Measurements from ENCODE around the gene CLECL1.
"Not testable (repeated sequence)": the region's sequence is repeated elsewhere in the genome, so short reads cannot be mapped to it uniquely, and the experiment has no call there.

Gene CLECL1

GRCh38 chr12:9721394-9722092, 11.4 kb downstream of the CLECL1 start:
- DNase-seq, result no peak

GRCh38 chr12:9719790-9720189, 13.1 kb downstream of the CLECL1 start:
- DNase-seq, result peak in 2 of 58 donors; percentile 25 to 45

GRCh38 chr12:9718968-9719367, 13.9 kb downstream of the CLECL1 start:
- DNase-seq, result no peak

- no peak for DNase-seq
Measured at GRCh38 chr12:9717070-9717925, 15.6 kb downstream of the CLECL1 start.

DNA sequence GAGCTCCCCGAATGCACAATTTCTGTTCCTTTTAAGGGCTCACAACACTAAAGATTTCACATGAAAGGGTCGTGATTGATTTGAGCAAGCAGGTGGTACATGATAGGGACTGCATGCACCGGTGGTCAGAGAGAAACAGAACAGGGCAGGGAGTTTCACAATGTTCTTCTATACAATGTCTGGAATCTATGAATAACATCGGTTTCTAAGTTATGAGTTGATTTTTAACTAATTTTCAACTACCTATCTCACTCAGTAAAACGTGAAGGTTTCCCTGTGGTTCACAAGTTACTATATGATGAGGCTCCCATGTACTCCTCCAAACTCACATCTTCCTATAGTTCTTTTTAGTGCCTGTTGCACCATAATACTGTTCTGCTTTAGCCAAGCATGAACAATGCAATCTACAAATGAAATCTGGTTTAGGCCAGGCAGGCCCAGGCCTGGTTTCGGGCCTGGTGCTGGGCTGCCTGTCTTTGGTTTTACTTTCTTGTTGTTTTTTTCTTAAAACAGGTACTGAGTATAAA, 19.8 kb downstream of the CLECL1 start:
- not testable (repeated sequence) for DNase-seq

- DNase-seq, result no peak
Measured at GRCh38 chr12:9711664-9712063, 21.2 kb downstream of the CLECL1 start.

DNA sequence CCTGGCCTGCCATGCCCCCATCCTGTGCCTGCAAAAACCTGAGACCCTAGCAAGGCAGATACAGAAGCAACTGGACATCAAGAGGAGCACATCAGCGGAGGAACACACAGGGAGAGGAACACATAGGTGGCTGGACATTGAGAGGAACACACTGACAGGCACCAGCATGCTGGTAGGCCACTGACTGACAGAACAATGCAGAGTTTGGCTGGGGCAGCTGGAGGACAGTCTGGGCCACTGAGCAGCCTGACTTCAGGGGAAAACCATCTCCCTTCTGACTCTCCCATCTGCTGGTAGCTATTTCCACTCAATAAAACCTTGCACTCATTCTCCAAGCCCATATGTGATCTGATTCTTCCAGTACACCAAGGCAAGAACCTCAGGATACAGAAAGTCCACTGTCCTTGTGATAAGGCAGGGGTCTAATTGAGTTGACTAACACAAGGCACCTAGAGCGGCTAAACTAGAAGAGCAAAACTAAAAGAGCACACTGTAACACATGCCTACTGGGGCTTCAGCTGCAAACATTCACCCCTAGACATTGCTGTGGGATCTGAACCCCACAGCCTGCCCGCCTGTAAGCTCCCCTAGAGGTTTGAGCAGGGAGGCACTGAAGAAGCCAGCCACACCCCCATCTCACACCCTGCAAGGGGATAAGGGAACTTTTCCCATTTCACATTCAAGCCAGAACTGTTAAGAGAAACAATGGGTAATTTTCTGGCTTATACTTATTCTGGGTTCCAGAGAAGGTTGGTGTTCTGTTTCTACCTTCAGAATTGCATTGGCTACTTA, 22.1 kb downstream of the CLECL1 start:
- DNase-seq, result no peak

DNA sequence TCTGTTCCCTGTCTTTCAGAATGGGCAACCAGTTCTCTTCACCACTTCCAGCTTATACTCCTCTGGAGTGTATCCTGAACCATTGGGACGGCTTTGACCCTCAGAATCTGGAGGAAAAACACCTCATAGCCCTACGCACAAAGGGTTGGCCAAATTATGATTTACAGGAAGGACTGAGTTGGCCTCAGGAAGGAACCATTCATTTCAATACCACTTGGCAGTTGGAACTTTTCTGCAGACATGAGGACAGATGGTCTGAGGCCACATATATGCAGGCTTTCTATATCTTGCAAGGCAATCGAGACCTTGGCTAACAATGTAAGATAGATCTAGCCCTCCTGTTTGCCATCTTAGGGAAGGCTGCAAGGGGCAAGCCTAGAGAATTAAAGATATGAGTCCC, 24.0 kb downstream of the CLECL1 start:
- no peak for DNase-seq

DNA sequence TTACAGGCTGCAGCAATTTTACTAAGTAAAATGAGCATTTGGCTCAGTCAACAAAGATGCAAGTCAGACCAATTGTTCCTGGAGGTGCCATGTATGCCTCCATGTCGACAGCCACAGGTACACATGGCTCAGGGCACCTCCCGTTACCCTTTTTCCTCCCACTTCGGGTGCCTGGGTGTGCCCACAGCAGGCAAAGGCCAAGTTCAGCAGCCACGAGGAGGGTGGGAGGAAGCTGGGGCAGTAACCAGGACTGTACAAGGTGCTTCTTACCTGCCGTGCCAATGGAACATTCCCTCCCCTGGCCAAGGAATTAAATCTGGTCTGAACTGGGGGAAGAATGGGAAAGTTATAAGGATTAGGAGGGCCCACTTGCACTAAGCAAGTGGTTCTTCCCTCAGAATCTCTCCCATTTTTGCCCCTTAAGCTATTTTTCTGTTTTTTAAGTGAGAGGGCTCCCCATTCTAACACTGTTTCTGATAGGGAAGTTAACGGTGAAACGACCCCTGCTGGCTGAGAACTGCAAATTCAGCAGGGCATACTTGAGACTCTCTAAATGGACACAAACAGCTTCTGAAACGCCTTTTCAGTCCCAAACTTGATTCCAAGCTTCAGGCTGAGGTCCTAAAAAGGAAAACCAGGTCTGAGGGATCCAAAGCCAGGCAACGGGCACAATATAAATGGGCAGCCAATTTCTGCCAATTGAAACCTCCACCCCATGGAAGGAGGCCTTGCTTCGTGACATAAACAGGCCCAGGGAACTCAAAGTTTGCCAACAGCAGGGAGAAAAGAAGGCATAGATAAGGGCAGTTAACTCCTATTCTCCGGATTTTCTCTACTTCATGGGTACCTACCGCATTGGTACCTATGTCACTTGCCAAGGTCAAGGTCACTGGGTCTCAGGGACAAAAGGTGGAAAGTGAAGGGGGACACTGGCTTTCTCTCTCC, 24.8 kb downstream of the CLECL1 start:
- peak in 15 of 58 donors; percentile 1 to 30 (median 6) for DNase-seq

DNA sequence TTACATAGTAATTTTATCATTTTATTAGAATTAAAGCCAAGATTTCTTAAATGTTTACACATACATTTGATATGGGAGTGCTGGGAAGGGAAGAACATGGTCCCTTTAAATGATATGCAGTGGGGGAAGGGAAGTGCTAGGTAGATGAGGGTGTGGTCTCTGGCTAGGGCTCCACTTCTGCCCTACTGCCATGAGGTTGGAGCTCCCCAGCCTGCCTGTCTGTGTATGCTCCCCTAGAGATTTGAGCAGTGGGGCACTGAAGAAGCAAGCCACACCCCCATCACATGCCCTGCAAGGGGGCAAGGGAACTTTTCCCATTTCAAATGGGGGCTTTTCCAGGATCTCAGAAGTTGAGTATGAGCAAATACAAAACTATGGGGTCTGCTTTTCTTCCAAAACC, 25.5 kb downstream of the CLECL1 start:
- DNase-seq, result no peak

DNA sequence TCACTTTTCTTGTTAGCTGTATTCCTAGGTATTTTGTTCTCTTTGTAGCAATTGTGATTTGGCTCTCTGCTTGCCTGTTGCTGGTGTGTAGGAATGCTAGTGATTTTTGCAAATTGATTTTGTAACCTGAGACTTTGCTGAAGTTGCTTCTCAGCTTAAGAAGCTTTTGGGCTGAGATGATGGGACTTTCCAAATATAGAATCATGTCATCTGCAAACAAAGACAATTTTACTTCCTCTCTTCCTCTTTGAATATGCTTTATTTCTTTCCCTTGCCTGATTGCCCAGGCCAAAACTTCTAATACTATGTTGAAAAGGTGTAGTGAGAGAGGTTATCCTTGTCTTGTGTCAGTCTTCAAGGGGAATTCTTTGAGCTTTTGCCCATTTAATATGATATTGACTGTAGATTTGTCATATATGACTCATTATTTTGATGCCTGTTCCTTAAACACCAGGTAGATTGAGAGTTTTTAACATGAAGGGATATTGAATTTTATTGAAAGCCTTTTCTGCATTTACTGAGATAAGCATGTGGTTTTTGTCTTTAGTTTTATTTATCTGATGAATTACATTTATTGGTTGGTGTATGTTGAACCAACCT, 26.7 kb downstream of the CLECL1 start:
- DNase-seq, result no peak

GRCh38 chr12:9704561-9704960, 28.3 kb downstream of the CLECL1 start:
- DNase-seq, result not testable (repeated sequence)

- no peak for DNase-seq
Measured at GRCh38 chr12:9702255-9702654, 30.6 kb downstream of the CLECL1 start.

GRCh38 chr12:9701380-9702154, 31.3 kb downstream of the CLECL1 start:
- DNase-seq, result no peak

DNA sequence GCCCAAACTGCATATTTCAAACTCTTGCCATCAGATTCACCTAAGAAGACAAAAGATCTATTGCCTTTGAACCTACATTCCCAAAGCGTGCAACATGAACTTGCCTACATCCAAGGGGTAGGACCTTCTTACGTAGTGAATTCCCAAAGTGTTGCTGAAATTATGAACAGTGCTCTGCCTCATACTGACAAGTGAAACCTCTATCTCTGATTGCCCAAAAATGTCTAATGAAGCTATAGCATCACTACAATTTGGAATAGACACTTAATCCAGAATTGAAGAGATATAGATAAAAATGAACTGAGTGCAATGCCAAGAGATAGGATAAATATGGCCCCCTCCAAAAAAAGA, 32.3 kb downstream of the CLECL1 start:
- no peak for DNase-seq

- no peak for DNase-seq
Measured at GRCh38 chr12:9699898-9700605, 32.8 kb downstream of the CLECL1 start.

GRCh38 chr12:9699269-9699897, 33.5 kb downstream of the CLECL1 start:
- DNase-seq, result no peak

DNA sequence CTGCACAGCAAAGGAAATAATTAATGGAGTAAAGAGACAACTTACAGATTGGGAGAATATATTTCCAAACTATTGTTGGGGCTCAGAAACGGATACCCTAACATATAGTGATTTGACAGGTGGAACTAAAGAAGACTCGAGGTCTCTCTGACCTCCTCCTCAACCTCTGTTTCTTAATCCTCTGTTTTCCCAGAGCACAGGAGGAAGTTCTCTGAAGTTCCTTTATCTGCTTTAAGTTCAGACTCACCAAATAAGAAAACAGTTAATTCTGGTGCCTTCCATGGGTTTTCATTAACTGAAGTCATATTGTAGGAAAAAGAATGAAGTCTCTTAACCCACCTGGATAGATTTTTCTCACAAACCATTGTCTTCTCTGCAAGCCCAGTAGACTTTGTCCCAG, 34.2 kb downstream of the CLECL1 start:
- DNase-seq, result no peak

All from anterior cingulate cortex (tissue), 58 donors.